ENCODE measurements around the gene ACOT12.
A peak's percentile ranks its signal among the peaks of the same experiment; 100 is the strongest.
"Not testable (repeated sequence)": the region's sequence is repeated elsewhere in the genome, so short reads cannot be mapped to it uniquely, and the experiment has no call there.

Gene ACOT12

GRCh38 chr5:81336556-81336955, 57.4 kb downstream of the ACOT12 start:
- no peak for DNase-seq

GRCh38 chr5:81335946-81336345, 58.0 kb downstream of the ACOT12 start:
- no peak for DNase-seq

DNA sequence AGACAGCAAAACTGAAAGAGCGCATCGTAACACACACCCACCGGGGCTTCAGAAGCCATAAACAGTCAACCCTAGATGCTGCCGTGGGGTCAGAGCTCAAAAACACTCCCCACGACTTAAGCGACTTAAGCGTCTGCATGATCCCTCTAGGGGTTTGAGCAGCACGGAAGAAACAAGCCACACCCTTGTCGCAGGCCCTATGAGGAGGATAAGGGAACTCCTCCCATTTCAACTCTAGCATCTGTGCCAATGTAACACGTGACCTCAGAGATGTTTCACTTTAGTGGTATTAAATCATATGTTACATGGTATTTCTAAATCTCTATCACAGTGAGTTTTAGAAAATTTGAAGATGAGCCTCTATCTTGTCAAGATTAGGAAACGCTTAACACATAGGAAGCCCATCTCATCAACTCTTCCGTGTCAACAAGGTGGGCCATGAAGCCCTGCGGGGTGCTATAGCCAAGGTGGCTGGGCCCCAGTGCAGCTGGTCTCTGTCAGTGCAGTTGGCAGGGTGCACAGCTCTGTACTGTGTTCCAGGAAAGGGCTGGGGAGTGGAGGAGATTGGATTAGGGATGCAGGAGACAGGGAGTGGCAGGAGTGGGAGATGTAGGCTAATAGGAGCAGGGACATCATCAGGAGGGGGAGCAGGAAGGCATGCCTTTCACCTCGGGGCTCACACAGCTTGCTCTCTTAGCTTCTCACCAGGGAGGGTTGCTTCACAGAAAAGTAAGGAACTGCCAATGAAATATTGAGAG, 59.5 kb downstream of the ACOT12 start:
- no peak for DNase-seq

DNA sequence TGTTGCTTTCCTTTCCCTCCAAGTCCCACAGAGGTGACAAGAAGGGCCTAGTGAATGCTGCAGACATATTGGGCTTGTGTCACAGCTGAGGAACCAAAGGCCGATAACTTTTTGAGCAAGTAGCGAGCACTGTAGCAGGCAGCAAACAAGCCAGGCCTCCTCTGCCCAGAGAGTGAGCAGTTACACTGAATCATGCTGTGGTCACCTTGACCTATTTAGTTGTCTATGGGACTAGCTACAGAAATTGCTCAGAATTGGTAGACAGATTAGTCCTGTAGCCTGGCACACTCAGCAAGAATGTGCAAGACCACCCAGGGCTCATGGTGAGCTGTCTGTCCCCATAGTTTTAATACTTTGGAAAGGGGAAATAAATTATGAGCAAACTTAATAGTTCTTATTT, 67.4 kb downstream of the ACOT12 start:
- no peak for DNase-seq

GRCh38 chr5:81317536-81317935, 76.4 kb downstream of the ACOT12 start:
- no peak for DNase-seq

- no peak for DNase-seq
Measured at GRCh38 chr5:81316571-81316970, 77.4 kb downstream of the ACOT12 start.

GRCh38 chr5:81315830-81316229, 78.1 kb downstream of the ACOT12 start:
- DNase-seq: no peak

- DNase-seq: no peak
Measured at GRCh38 chr5:81315336-81315735, 78.6 kb downstream of the ACOT12 start.

DNA sequence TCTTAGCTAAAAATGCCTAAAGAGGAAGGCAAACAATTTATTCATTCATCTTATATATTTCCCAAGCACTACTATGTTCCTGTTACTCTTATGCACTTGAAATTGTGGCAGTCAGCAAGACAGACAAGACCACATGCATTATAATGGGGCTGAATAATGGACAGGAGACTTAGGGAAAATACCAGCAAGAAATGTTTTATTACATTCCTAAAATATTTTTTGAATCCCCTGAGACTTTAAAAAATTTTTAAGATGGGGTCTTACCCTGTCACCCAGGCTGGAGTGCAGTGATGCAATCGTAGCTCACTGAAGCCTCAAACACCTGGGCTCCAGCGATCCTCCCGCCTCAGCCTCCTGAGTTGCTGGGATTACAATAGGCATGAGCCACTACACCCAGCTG, 79.4 kb downstream of the ACOT12 start:
- no peak for DNase-seq

DNA sequence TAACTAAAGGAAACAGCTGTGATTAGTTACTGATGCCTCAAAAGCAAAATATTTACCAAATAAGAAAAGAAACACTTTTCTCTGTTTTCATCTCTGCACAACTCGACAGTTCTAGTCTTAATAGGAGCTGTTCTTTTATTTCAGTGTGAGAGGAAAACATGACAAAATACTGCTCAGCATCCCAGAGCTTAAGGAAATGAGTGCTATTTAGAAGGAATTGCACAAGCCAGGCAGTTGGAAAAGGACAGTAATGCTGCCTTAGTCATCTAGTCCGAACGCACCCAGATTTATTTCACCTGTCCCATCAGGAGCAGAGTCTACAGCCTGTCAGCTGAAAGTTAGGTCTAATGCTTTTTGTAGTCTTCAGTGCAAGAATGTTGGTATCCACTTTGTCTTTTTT, 80.2 kb downstream of the ACOT12 start:
- no peak for DNase-seq

DNA sequence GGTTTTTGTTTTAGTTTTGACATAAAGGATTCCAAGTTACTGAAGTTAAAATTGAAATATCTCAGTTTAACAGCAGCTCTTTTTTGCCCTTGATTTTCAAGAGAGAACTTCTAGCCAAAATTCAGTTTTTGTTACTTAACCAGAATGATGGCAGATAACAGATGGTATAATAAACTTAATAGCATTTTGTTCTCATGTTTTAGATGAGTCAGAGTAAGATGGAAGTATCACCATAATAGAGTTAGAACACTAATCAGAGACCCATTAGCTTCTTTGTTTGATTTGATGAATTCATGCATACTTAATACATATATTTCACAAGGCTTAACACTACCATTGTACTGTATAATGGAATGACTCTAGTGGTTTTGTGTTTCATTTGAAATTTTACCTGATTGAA, 80.7 kb downstream of the ACOT12 start:
- no peak for DNase-seq

DNA sequence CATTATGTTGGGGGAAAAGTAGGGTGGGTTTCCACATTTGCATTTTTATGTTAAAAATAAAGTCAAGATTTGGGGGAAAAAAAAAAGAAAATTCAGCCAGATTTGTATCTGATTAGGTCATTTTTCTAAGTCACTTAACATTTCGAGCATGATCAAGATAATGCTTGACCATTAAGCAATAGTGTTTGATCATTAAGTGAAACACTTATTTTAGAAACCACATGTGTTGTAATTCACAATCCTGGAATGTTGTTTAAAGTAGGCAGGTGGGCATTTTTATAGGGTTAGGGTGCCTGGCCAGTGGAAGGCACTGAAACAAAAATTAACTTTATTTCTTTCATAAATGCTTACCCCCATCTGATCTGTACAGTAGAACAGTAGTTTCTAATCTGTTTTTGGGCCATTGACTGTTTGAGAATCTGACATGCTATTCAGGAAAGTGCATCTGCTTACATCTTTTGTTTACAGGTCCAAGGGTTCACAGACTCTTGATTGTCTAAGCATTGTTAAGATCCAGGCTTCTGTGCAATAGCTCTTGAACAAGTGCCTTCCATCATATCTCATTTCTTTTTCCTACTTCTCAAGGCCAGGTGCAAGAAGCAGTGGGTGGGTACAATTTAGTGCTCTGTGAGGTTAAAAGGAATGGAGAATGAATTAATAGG, 83.4 kb downstream of the ACOT12 start:
- no peak for DNase-seq

GRCh38 chr5:81308836-81309235, 85.1 kb downstream of the ACOT12 start:
- no peak for DNase-seq

- DNase-seq: no peak
Measured at GRCh38 chr5:81305785-81306184, 88.1 kb downstream of the ACOT12 start.

- DNase-seq: no peak
Measured at GRCh38 chr5:81303563-81303962, 90.4 kb downstream of the ACOT12 start.

- no peak for DNase-seq
Measured at GRCh38 chr5:81302596-81302995, 91.3 kb downstream of the ACOT12 start.

- peak; percentile 94 for DNase-seq
Measured at GRCh38 chr5:81301271-81302015, 92.5 kb downstream of the ACOT12 start, which contains the start of gene ZCCHC9. Gene ZCCHC9, plus strand, starts transcription at chr5:81301587. Its CDS starts 3,171 bp downstream, at chr5:81304758.

- no peak for DNase-seq
Measured at GRCh38 chr5:81300921-81301270, 93.0 kb downstream of the ACOT12 start.

- no peak for DNase-seq
Measured at GRCh38 chr5:81297531-81297930, 96.4 kb downstream of the ACOT12 start.

- not testable (repeated sequence) for DNase-seq
Measured at GRCh38 chr5:81294021-81294420, 99.9 kb downstream of the ACOT12 start.

- no peak for DNase-seq
Measured at GRCh38 chr5:81292130-81292529, 101.8 kb downstream of the ACOT12 start.

DNA sequence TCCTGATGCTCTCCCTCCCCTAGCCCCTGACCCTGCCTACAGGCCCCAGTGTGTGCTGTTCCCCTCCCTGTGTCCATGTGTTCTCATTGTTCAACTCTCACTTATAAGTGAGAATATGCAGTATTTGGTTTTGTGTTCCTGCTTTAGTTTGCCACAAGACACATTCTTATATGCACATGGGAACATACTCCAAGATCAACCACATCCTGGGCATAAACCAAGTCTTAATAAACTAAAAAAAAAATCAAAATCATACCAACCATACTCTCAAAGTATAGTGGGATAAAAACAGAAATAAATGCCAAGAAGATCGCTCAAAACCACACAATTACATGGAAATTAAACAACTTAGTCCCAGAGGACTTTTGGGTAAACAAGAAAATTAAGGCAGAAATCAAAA, 103.8 kb downstream of the ACOT12 start:
- no peak for DNase-seq

GRCh38 chr5:81288021-81288433, 105.9 kb downstream of the ACOT12 start:
- no peak for DNase-seq

- DNase-seq: no peak
Measured at GRCh38 chr5:81286059-81286617, 107.8 kb downstream of the ACOT12 start.

Data from CD4-positive, alpha-beta T cell treated with Interleukin-10 for 1 hour (primary cell).